HG03108 (cell line): ENCODE measurements around the gene TMEM168.
"Not testable (repeated sequence)": the region's sequence is repeated elsewhere in the genome, so short reads cannot be mapped to it uniquely, and the experiment has no call there.

Experiments used
- ATAC-seq: cut with Tn5 transposase; IDR thresholded peaks from one replicate; pipeline ENCODE4 v1.9.1; 2021; ENCODE audit warnings: moderate library complexity; ENCODE audit not compliant: unreplicated experiment

Gene TMEM168

DNA sequence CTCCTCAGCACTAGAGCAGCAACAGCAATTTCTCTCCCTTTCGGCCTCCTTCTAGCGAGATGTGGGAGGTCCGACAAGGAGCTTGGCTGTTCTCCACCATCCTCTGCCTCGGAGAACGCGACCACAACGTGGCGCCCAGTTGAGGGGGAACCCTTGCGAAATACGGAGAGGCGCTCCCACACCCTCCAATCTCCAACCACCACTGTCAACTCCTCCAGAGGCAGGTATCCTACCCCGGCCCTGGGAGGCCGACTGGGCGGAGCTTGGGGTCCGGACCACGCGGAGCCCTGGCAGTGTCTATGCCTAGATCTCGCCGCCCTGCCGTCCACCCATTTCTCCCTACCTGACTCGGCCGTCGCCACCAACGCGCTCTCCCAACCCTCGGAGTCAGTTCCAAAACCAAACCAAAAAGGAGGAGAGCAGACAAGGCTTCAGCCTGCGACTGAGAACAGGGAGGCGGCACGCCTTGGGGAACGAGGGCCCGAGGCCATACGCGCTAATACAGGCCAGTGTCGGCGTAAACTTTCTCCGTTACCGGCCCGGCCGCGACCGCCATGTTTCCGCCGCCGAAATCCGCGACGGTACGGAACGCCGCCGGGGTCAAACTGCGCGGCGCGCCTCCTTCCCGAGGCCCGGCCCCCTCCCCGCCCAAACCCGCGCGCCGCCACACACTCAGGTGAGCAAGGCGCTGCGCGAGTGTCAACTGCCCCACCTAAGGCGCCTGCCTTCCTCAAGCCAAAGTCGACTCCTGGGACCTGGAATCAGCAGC lies at the start of gene TMEM168:
Gene TMEM168, minus strand, starts transcription at position 577 of the 769 bp plus-strand sequence. CDS start 5,568 bp downstream, outside the sequence.
- ATAC-seq: peak; percentile 68

GRCh38 chr7:112835928-112836327 lies 45.7 kb upstream of the TMEM168 start:
- not testable (repeated sequence) for ATAC-seq

DNA sequence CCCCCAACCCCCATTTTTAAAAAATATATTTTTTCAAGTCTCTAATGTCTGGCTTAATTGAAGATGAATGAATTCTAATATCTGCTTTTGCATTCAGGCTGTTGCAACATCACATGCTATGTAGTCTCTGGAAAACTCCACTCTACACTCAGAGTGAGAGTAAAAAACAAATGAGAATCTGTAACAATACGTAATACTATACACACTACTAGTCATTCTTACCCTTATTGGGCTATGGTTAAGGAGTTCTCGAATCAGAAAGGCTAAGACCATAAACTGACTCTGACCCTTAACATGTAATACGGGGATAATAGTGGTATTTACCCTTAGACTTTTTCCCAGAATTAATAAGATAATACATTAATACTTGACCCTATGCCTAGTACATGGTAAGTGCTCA lies 42.9 kb upstream of the TMEM168 start:
- ATAC-seq: no peak

DNA sequence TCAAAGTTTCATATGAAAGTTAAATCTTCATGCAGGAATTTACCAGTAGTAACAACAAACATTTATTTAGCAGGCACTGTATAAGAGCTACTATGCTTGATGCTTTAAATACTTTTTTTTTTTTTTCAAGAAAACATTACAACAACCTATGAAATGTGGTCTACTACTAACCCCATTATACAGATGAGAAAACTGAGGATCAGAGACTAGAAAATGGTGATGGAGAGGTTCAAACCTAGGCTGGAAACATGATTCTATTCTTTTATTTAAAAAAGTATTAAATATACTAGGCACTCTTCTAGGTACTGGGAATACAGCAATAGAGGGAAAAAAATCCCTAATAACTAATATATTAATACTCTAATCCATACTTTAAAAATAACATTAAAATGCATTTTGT lies 40.6 kb upstream of the TMEM168 start:
- ATAC-seq: no peak

GRCh38 chr7:112828696-112829095 lies 38.5 kb upstream of the TMEM168 start:
- no peak for ATAC-seq

- ATAC-seq: no peak
These were observed 31.2 kb upstream of the TMEM168 start for GRCh38 chr7:112821345-112821744.

- ATAC-seq: no peak
These were observed 29.3 kb upstream of the TMEM168 start for GRCh38 chr7:112819536-112819935.

GRCh38 chr7:112806156-112806555 lies 16.0 kb upstream of the TMEM168 start:
- no peak for ATAC-seq

- no peak for ATAC-seq
These were observed 12.2 kb upstream of the TMEM168 start for GRCh38 chr7:112802406-112802805.

DNA sequence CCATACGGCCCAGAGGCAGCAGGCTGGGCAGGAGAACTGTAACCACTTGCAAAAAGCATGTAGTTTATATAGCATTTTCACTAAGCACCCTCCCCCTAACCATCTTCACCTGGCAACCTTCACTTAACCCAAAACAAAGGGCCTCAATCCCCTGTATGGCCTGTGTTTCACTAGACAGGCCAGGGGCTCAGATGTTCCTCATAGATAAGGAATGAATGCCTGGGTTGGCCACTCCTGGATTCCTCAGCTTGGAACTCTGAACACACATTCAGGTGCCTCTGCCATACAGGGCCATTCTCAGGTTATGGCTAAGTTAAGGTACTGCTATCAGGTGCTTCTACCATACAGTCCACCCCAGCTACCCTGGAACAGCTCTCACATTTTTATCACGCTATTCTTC lies 10.3 kb upstream of the TMEM168 start:
- ATAC-seq: no peak

- ATAC-seq: no peak
These were observed 9.4 kb upstream of the TMEM168 start for GRCh38 chr7:112799448-112800120.

- no peak for ATAC-seq
These were observed 8.3 kb upstream of the TMEM168 start for GRCh38 chr7:112798274-112799159.

GRCh38 chr7:112796552-112796951 lies 6.4 kb upstream of the TMEM168 start:
- ATAC-seq: not testable (repeated sequence)

DNA sequence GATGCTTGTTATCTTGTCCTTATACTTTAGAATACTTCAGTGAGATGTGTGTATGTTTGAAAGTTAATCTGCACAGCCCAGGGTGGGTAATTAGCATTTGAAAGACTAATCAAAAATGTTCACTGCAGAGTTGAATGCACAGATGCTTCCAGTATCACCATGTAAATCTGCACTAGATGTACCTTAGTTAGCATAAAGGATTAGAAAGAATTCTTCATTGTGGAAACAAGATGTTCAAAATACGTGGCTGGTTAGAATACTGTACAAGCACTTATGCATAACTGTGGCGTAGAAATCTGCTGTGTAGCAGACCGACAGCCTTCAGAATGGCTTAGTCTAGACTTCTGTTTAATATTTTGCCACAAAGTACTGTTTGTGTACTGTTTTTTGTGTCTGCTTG lies 2.2 kb upstream of the TMEM168 start:
- ATAC-seq: no peak

- ATAC-seq: no peak
These were observed 1.4 kb upstream of the TMEM168 start for GRCh38 chr7:112791465-112792168.

GRCh38 chr7:112790586-112791003 lies 402 bp upstream of the TMEM168 start:
- ATAC-seq: peak; percentile 68

DNA sequence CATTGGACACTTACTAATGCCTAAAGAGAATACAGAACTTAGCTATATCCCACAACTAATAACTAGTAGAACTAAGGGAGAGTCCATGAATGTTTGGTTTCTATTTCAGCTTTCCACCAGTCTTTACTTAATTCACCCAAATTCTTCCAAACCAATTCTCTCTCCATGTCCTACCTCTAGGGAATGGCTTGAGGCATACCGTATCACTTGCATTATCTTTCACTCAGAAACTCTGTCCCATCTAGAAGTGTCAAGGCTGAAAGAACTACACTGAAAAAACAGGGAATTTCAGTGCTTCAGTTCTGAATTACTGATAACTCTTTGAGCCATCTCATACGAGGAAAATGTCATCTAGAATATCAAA lies 758 bp downstream of the TMEM168 start:
- no peak for ATAC-seq

DNA sequence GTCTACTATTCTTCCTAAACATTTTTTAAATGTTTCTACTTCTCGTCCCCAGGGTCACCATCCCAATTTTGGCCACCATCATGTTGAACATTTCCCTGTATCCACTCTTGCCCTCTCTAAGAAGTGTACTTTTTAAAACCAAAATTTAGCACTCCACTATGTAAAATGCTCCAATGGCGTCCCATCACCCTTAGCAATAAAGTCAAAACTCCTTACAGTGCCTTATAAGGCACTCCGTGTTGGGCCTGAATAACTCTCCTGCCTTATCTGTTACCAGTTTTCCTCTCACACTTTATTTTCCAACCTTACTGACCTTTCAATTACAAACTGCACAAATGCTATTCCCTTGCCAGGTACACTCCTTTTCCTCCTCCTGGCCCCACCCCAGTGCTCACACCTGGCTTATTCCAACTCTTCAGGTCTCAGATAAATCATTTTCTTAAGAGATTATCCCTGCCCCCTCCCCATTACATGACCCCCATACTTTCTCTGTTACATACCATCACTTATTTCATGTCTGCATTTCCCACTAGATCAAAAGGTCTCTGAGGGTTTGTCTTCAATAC lies 1.3 kb downstream of the TMEM168 start:
- ATAC-seq: no peak

DNA sequence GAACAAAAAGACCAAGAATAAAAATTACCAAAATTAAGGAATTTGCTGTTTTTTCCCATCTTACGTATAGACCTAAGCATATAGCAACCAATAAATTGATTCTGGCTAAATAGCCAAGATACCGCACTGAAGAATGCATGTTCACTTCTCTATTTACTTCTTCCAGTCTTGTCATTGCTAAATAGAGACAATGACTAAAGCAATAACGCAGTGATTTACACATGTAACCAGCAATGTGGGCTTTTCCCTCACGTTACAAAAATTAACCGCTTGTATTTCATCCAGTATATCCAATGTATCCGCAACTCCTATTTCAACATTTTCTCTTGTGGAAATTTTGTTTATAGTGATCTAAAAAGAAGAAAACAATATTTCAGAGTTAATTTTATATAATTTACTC lies 5.6 kb downstream of the TMEM168 start:
- no peak for ATAC-seq

- ATAC-seq: peak; percentile 84
These were observed 7.7 kb downstream of the TMEM168 start for GRCh38 chr7:112782498-112782897.

DNA sequence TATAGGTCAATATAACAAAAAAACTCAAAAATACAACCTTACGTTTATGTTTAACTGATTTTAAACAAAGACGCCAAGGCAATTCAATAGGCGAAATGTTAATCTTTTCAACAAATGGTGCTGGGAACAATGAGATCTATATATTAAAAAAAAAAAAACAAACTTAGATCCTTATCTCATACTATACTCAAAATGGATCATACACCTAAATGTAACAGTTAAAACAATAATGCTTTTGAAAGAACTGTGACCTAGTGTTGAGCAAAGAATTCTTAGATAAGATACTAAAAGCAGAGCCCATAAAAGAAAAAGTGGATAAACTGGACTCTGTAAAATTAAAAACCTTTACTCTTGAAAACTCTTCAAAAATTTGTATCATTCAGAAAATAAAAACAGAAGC lies 8.6 kb downstream of the TMEM168 start:
- no peak for ATAC-seq
